GM19328 (cell line): ENCODE measurements around the gene ALS2CL.
"Not testable (repeated sequence)": the region's sequence is repeated elsewhere in the genome, so short reads cannot be mapped to it uniquely, and the experiment has no call there.

Experiments
- ATAC-seq: cut with Tn5 transposase; IDR thresholded peaks from one replicate; pipeline ENCODE4 v1.9.1; 2021; ENCODE audit warnings: mild to moderate bottlenecking, moderate library complexity; ENCODE audit not compliant: unreplicated experiment

ALS2CL gene

GRCh38 chr3:46693038-46693891 is at the start of gene ALS2CL:
Gene ALS2CL, minus strand, starts transcription at chr3:46693679. Its CDS starts 4,239 bp downstream, at chr3:46689440.
- no peak for ATAC-seq

GRCh38 chr3:46742992-46743585 is 49.6 kb upstream of the ALS2CL start:
- ATAC-seq: no peak

- ATAC-seq: not testable (repeated sequence)
Measured at GRCh38 chr3:46739565-46739964, 46.1 kb upstream of the ALS2CL start.

DNA sequence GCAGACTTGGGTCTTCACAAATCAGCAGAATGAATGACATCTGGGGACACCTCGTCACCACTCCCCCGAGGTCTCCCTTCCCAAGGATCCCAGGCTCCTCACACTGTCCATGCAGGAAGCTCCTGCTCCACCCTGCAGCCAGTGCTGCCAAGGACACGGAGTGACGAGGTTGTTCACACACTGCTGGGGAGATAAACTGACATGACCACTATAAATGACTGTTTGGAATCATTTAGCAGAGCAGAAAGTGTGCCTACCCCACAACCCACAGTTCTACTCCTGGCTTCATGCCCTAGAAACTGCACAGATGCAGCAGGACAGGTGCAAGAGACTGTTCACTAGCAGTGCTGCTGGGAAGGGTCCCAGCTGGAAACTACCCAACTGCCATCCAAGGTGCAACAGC is 43.9 kb upstream of the ALS2CL start:
- ATAC-seq: no peak

DNA sequence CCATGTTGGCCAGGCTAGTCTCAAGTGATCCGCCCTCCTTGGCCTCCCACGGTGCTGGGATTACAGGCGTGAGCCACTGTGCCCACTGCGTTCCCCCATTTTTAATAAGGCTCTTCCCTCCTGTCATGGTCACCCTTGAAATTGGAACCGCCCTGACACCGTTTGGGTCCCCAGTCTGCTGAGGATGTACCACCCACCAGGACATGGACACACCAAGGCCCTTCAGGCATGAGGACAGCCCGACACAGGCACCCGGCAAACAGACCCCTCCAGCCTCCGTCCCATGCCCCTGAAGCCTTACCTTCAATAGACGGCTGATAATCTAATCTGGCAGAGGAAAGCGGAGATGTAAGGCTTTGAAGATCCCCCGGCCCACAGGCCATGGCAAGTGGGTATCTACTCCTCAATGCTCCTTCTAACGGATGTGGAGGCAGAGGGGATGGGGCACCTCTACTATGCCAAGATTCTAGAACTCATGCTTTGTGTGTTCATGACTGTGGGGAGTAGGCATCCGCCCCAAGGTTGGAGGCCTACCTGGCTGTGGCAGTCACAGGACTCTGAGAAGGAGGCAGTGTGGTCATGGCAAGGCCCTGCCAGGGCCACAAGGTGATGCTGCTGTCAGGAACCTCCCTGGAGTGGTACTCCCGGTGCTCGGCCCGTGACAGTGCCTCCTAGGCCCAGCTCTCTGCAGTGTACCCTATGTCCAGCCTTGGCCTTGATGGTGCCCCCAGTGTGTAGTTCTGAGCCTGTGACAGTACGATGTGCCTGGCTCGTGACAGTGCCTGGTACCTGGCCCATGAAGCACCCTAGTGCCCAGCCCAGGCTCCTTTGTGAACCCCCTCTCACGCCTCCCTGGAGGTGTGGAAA is 42.8 kb upstream of the ALS2CL start:
- no peak for ATAC-seq

DNA sequence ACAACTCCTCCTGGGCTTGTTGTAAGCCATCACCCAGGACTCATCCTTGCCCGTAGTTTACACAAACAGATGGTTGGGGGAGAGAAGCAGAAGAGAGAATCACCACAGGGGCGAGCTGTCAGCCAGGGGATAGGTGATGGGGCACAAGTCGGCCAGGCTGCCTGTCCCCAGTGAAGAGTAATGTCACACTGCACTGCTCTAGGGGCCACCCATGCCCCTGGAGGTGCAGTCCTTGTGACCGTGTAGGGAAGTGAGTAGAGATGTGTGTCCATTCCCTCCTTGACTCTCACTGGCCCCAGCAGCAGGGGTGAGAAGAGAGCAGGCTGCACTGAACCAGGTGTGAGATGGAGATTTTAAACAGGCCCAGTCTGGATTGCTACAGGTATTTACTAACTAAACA is 41.3 kb upstream of the ALS2CL start:
- no peak for ATAC-seq

GRCh38 chr3:46733026-46733800 is 39.7 kb upstream of the ALS2CL start:
- ATAC-seq: no peak

DNA sequence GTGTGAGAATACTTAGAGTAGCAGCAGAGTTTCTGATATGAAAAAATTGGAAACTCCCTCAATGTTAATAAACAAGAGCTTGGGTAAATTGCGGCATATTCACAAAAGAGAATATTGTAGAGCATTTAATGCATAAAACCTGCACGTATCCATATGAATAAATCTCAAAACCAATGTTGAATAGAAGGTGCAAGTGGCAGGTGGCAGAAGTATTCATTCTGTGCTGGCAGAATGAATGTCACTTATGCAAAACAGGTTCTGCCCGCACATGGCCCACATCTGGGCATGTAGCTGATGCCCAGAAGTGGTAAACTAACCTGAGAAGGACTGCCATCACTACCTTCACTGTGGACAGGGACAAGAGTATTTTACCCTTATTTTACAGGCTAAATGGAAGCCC is 38.3 kb upstream of the ALS2CL start:
- no peak for ATAC-seq

- no peak for ATAC-seq
Measured at GRCh38 chr3:46730819-46731218, 37.3 kb upstream of the ALS2CL start.

- ATAC-seq: no peak
Measured at GRCh38 chr3:46729038-46729437, 35.6 kb upstream of the ALS2CL start.

DNA sequence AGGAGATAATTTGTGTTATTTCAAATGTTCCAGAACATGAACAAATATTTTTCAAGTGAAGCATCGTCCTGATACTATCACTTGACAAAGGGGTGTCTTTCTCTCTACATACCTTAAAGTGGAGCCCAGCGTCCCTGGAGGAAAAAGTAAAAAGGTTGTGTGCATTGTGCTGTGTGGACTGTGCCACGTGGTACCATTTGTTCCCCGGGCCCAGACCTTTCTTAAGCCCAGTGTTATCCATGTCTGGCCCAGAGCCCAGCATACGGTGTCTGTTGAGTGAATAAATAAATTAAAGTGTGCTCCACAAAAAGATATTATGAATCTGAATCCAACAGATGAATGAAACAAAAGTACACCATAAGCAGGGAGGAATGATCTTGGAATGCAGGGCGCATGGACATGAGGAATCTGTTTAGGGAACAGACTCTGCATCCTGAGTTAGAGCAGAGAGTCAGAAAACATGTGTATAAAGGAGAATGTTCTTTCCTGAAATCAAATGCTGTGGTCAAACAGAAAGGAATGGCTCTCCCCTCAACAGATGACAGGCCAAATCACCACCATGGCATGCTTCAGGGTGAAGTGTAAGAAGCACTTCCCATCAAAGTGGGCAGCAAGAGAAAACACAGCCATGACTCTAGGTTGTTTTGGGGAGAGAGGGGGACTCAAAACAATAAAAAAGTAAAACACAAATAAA is 32.3 kb upstream of the ALS2CL start:
- no peak for ATAC-seq

DNA sequence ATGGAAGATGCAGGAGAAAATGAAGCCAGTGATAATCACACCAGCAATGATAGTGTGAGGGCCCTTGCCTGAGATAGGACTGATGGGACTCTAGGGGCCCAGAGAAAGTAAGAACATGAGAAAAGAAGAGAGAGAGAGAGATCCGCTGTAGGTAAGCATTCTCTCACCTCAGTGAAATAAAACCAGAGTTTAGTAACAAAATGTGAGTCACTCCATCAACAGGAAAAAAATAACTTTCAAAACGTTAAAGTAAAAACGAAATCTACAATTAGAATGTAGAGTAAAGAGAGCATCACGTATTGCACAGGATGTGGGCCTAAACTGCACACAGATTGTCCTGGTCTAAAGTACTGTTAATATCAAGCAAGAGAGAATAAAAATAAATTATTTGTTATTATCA is 30.9 kb upstream of the ALS2CL start:
- no peak for ATAC-seq

GRCh38 chr3:46722443-46722842 is 29.0 kb upstream of the ALS2CL start:
- no peak for ATAC-seq

- no peak for ATAC-seq
Measured at GRCh38 chr3:46721009-46721408, 27.5 kb upstream of the ALS2CL start.

GRCh38 chr3:46719735-46720271 is 26.3 kb upstream of the ALS2CL start:
- ATAC-seq: no peak

DNA sequence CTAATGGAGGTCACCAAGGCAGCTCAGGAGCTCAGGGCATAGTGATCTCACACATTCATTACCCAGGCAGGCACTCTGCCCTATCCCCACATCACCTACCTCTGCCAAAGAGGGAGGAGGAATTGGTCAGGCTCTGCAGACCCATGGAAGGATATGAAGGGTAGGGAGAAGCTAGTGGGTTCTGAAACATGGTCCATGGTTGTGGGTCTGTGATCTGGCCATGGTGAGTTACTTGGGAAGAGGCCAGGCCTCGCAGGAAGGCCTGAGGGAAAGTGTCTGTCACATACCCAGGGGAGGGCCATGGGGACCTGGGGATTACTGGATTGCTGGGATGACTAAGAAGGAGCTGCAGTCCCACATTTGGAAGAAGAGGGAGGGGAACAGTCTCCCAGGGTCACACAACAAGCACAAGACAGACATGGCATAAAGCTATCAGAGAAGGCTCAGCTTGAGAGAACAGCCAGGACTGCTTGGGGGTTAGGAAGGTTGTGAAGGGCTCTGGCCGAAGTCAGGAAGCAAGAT is 25.6 kb upstream of the ALS2CL start:
- ATAC-seq: no peak

DNA sequence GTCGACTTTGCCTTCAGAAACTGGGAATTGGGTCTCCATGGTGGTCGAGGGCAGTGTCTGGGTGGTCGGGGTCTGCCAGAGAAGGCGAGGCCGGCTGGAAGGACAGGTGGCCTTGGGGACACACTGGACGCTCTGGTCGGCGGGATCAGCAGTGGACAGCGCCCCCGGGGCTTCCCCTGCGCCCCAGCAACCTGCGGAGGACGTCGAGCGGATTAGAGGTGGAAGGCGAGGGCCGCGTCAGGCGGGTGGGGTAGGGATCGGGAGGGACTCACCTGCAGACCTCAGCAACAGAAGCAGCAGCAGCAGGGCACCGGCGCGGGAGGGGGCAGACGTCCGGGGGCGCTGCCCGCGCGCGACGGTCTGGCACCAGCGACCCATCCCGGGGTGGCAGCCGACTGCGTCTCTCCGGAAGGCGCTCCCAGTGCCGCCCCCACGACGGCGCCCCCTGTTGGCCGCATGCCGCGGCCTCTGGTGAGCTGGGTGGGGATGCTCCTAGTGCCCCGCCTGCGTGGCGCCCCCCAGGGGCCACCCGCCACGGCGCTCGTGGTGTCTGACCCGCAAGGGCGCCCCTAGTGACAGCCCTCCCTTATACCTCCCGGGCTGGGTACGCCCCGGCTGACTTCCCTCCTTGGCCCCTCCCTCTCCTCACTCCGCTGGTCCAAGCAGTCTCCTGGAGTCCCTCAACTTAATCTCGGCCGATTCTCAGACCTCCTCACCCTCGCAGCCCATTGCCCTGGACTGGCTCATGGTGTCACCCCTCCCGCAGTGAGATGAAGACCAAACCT is 24.2 kb upstream of the ALS2CL start, which contains the start of gene PRSS50:
TSS of gene PRSS50 (minus strand) at position 423 of the 785 bp plus-strand sequence. CDS start at position 378, 45 bp downstream.
- ATAC-seq: no peak
